K562 (cell line): ENCODE measurements around the gene NDFIP2. TPM values are rescaled to one million over a fixed set of nuclear protein-coding genes. Genes with fewer than 3 reads are reported as not detected.

Experiments
- ATAC-seq: fragments of 200-7000 bp; cut with Tn5 transposase; 3 replicates; pipeline ENCODE4 v1.9.1; 2020; ENCODE audit warnings: moderate library complexity
- Bru-seq: library from RNA; stranded (reverse); fragments of 400-500 nt; gene quantifications from one replicate; lab custom pipeline; 2021; lab: Mats Ljungman, UMichigan
- BruChase-seq, 2 experiments: library from RNA; stranded (reverse); fragments of 400-500 nt; gene quantifications; one replicate each; lab custom pipeline; 2021; lab: Mats Ljungman, UMichigan
- BruUV-seq: library from RNA; stranded (reverse); fragments of 400-500 nt; replicated peaks from 2 replicates; lab custom pipeline; 2021; lab: Mats Ljungman, UMichigan
- CTCF ChIA-PET: fragments of 300-600 bp; formaldehyde crosslinking; extraction: SDS; loops from one replicate; lab custom pipeline; 2021; ENCODE audit warnings: low intra/inter-chr PET ratio; lab: Yijun Ruan, JAX
- POLR2A ChIA-PET: fragments of 300-600, 350-650 bp; sonication (Branson Sonifier 250); formaldehyde crosslinking; extraction: SDS; loops from one replicate; lab custom pipeline; 2021; ENCODE audit warnings: antibody characterized with exemption, inconsistent platforms; lab: Yijun Ruan, JAX
- DNase-seq, 4 experiments: peaks; one replicate each; pipeline versions ENCODE4 v3.0.0 to v3.0.0-alpha.2; 2011 to 2018; ENCODE audit warnings: low spot score in 3 of 4, mixed read lengths in 3 of 4; ENCODE audit errors: extremely low read depth in 1 of 4
- FAIRE-seq: peaks from 2 replicates; lab custom pipeline; 2011; peaks lifted over from hg19 to GRCh38; lab: Jason Lieb, UNC
- H2AFZ ChIP-seq: 2 replicates; pipeline ENCODE4 v1.6.0; 2011; ENCODE audit warnings: low read depth, low read length, control low read depth, inconsistent platforms
- H3K27ac ChIP-seq: fragments of 200-600 bp; 3 replicates; pipeline ENCODE4 v1.8.0; 2011; ENCODE audit warnings: low read depth, mild to moderate bottlenecking, control low read depth, inconsistent platforms, low read length, moderate library complexity, mixed read lengths; ENCODE audit errors: extremely low read depth
- H3K27me3 ChIP-seq, 2 experiments: fragments of 300-600 bp in 1 of 2; 2 replicates in 1 of 2; 3 replicates in 1 of 2; pipeline versions ENCODE4 v1.6.0 to v1.8.0; 2011; ENCODE audit warnings: inconsistent platforms in 2 of 2, low read length in 2 of 2, mild to moderate bottlenecking in 1 of 2, mixed read lengths in 1 of 2, moderate library complexity in 1 of 2; ENCODE audit not compliant: control insufficient read depth in 2 of 2, insufficient read depth in 2 of 2
- H3K36me3 ChIP-seq: fragments of 300-600 bp; 3 replicates; pipeline ENCODE4 v1.8.0; 2011; ENCODE audit warnings: mild to moderate bottlenecking, low read length, inconsistent platforms; ENCODE audit not compliant: control insufficient read depth, insufficient read depth
- H3K4me1 ChIP-seq, 2 experiments: fragments of 200-600 bp in 1 of 2; replicated peaks in 1 of 2; 2 replicates in 1 of 2; 3 replicates in 1 of 2; pipeline versions ENCODE4 v1.5.1 to v1.8.0; 2011; ENCODE audit warnings: inconsistent platforms in 2 of 2, low read length in 2 of 2, mild to moderate bottlenecking in 1 of 2, mixed read lengths in 1 of 2, moderate library complexity in 1 of 2; ENCODE audit not compliant: control insufficient read depth in 2 of 2, insufficient read depth in 2 of 2
- H3K4me2 ChIP-seq: 2 replicates; pipeline ENCODE4 v1.6.1; 2011; ENCODE audit warnings: low read length, control low read depth, inconsistent platforms, mixed read lengths; ENCODE audit not compliant: insufficient read depth
- H3K4me3 ChIP-seq: fragments of 200-600 bp; sonication (generic), shearing (Covaris generic); 2 replicates; pipeline ENCODE4 v1.5.1; 2016; ENCODE audit warnings: control low read depth, inconsistent platforms
- H3K79me2 ChIP-seq: fragments of 200-600 bp; 3 replicates; pipeline ENCODE4 v1.8.0; 2011; ENCODE audit warnings: low read length, inconsistent platforms; ENCODE audit not compliant: control insufficient read depth, insufficient read depth
- H3K9ac ChIP-seq, 2 experiments: 2 replicates each; pipeline versions ENCODE4 v1.6.0 to v1.6.1; 2011; ENCODE audit warnings: low read depth in 2 of 2, low read length in 2 of 2, control low read depth in 1 of 2, inconsistent platforms in 1 of 2, mild to moderate bottlenecking in 1 of 2, mixed read lengths in 1 of 2; ENCODE audit not compliant: insufficient read depth in 1 of 2
- H3K9me1 ChIP-seq: one replicate; pipeline ENCODE4 v1.6.0; 2011; ENCODE audit warnings: inconsistent platforms, mild to moderate bottlenecking, low read length, moderate library complexity; ENCODE audit not compliant: control insufficient read depth, insufficient read depth
- H3K9me3 ChIP-seq: replicated peaks from 2 replicates; pipeline ENCODE4 v1.5.1; 2011; ENCODE audit warnings: low read depth, low read length, inconsistent platforms; ENCODE audit not compliant: control insufficient read depth, insufficient read depth
- H4K20me1 ChIP-seq: replicated peaks from 2 replicates; pipeline ENCODE4 v1.6.1; 2011; ENCODE audit warnings: low read length, inconsistent platforms, mixed read lengths; ENCODE audit not compliant: control insufficient read depth, insufficient read depth
- BACH1 ChIP-seq: fragments of 200-800 bp; sonication (Bioruptor generic); IDR thresholded peaks from 2 replicates; pipeline ENCODE4 v1.6.1; 2016; ENCODE audit warnings: missing genetic modification characterization, missing compliant biosample characterization
- HMGN3 ChIP-seq: IDR thresholded peaks from 2 replicates; pipeline ENCODE4 v1.6.1; 2011; ENCODE audit warnings: borderline replicate concordance, low read depth, mild to moderate bottlenecking, mixed read lengths, low read length; ENCODE audit not compliant: insufficient read length; ENCODE audit errors: extremely low read depth
- LCOR ChIP-seq: sonication (generic); formaldehyde crosslinking; IDR thresholded peaks from 2 replicates; pipeline ENCODE4 v1.8.0; 2022; ENCODE audit warnings: mild to moderate bottlenecking, missing genetic modification reagents
- MEIS2 ChIP-seq: fragments of 450-650 bp; IDR thresholded peaks from 2 replicates; pipeline ENCODE4 v1.6.1; 2014; ENCODE audit warnings: mild to moderate bottlenecking; ENCODE audit not compliant: partially characterized antibody
- NRF1 ChIP-seq, 2 experiments: fragments of 450-650 bp; IDR thresholded peaks in 1 of 2; conservative IDR thresholded peaks in 1 of 2; 2 replicates each; pipeline ENCODE4 v1.6.1; 2014; ENCODE audit warnings: mild to moderate bottlenecking in 2 of 2
- POLR2B ChIP-seq: fragments of 450-650 bp; IDR thresholded peaks from 2 replicates; pipeline ENCODE4 v1.6.1; 2018; ENCODE audit warnings: low read depth; ENCODE audit not compliant: partially characterized antibody
- RB1 ChIP-seq: fragments of 450-650 bp; IDR thresholded peaks from 2 replicates; pipeline ENCODE4 v1.6.1; 2017; ENCODE audit warnings: low read depth, mild to moderate bottlenecking
- SUPT5H ChIP-seq: fragments of 450-650 bp; IDR thresholded peaks from 2 replicates; pipeline ENCODE4 v1.6.1; 2016
- ZNF431 ChIP-seq: sonication (generic); formaldehyde crosslinking; IDR thresholded peaks from 2 replicates; pipeline ENCODE4 v1.8.0; 2022; ENCODE audit warnings: mild to moderate bottlenecking, missing genetic modification reagents
- WGBS: fragments of 100-300 bp; shearing (Covaris generic); methylation state at CpG from one replicate; pipeline ENCODE4 v1.1.6; 2016; ENCODE audit warnings: low coverage, mixed read lengths; ENCODE audit not compliant: insufficient coverage; ENCODE audit errors: missing lambda C conversion rate; 5-methylcytosine and 5-hydroxymethylcytosine counted together
- in situ Hi-C: fragments of 300-500 bp; cut with MboI; formaldehyde crosslinking; loops from 4 replicates; pipeline ENCODE4 v1.15.0; 2018; ENCODE audit warnings: inconsistent platforms, mixed read lengths
- intact Hi-C: fragments of 100-400 bp; cut with micrococcal nuclease; formaldehyde crosslinking; loops from 2 replicates; pipeline ENCODE4 v1.14.2; 2022
- long read RNA-seq, 3 experiments: library from polyadenylated mRNA in 2 of 3; library from RNA in 1 of 3; unstranded in 2 of 3; stranded (forward) in 1 of 3; transcript quantifications; one replicate each; pipeline ENCODE4 v2.0.0, GENCODE V29; 2019 to 2022
- polyA minus RNA-seq, 3 experiments: library from RNA; depleted of rRNA, polyadenylated mRNA; stranded (reverse); fragments of >200 nt; gene quantifications; 2 replicates each; pipeline ENCODE4 v1.2.3, GENCODE V29; 2011
- polyA plus RNA-seq, 8 experiments: library from polyadenylated mRNA; depleted of rRNA in 4 of 8; stranded (reverse) in 5 of 8; unstranded in 3 of 8; fragments of >200 nt; fragmentation: Nextera tagmentation in 2 of 8; fragmentation: Illumina TruSeq in 1 of 8; extraction: Ambion mirVana in 2 of 8; extraction: Trizol in 1 of 8; gene quantifications; 2 replicates each; pipeline versions ENCODE4 v1.2.1 to v1.2.3, GENCODE V29; 2011 to 2014; ENCODE audit warnings: inconsistent platforms in 1 of 8, missing spikeins in 1 of 8
- total RNA-seq, 7 experiments: library from RNA; depleted of rRNA in 6 of 7; stranded (reverse); fragments of >200 nt in 6 of 7; fragmentation: Illumina TruSeq in 2 of 7; extraction: Trizol in 2 of 7; gene quantifications; 2 replicates each; pipeline versions ENCODE4 v1.2.1 to v1.2.3, GENCODE V29; 2011 to 2021; ENCODE audit warnings: low replicate concordance in 1 of 7
- TF ChIP-seq, protein P1 (sequence below): fragments of 250-450 bp; sonication (Bioruptor Pico); IDR thresholded peaks from 2 replicates; pipeline ENCODE4 v1.5.0; 2021; ENCODE audit warnings: mild to moderate bottlenecking, moderate library complexity

NDFIP2 gene, protein sequence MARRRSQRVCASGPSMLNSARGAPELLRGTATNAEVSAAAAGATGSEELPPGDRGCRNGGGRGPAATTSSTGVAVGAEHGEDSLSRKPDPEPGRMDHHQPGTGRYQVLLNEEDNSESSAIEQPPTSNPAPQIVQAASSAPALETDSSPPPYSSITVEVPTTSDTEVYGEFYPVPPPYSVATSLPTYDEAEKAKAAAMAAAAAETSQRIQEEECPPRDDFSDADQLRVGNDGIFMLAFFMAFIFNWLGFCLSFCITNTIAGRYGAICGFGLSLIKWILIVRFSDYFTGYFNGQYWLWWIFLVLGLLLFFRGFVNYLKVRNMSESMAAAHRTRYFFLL
- total RNA-seq (2011; cell fraction: chromatin; rRNA removed; ENCODE audit: low replicate concordance) = 18.0 and 21.1 TPM in 2 replicates
- 16.7 and 22.9 TPM in 2 replicates for total RNA-seq (2011; cell fraction: nucleolus; rRNA removed)
- total RNA-seq (2011; cell fraction: nucleoplasm; rRNA removed) = 19.9 and 25.2 TPM in 2 replicates
- total RNA-seq (2014; rRNA removed) (13.4 and 15.3 TPM in 2 replicates), total RNA-seq (2014; rRNA removed; fragmentation: Illumina TruSeq; extraction: Trizol) (34.2 and 38.5 TPM in 2 replicates), total RNA-seq (2015; rRNA removed; fragmentation: Illumina TruSeq; extraction: Trizol) (24.8 and 27.8 TPM in 2 replicates), total RNA-seq (2021) (36.4 and 36.6 TPM in 2 replicates), polyA plus RNA-seq (2011; rRNA removed) (53.7 and 54.4 TPM in 2 replicates), polyA plus RNA-seq (2014; fragmentation: Illumina TruSeq; extraction: Trizol) (25.6 and 28.6 TPM in 2 replicates), polyA plus RNA-seq (2014; fragmentation: Nextera tagmentation; extraction: Ambion mirVana) (10 to 100 TPM; 25.3 to 25.6 TPM), polyA plus RNA-seq (2014; rRNA removed) (22.5 and 23.6 TPM in 2 replicates), polyA minus RNA-seq (2011; rRNA and poly(A)+ RNA removed) (34.7 and 35.1 TPM in 2 replicates), Bru-seq, nascent RNA (percentile 78 among the genes with signal in this experiment), BruChase-seq, experiment 1, labeled RNA remaining after a 2-hour chase (percentile 80 among the genes with signal in this experiment), BruChase-seq, experiment 2, labeled RNA remaining after a 6-hour chase (percentile 78 among the genes with signal in this experiment)
- polyA plus RNA-seq (2011; cell fraction: cytosol; rRNA removed) = 26.4 and 30.2 TPM in 2 replicates
- 15.2 and 17.7 TPM in 2 replicates for polyA plus RNA-seq (2011; cell fraction: nucleus; rRNA removed)
- polyA plus RNA-seq (2012) = 33.0 and 34.7 TPM in 2 replicates
- polyA minus RNA-seq (2011; cell fraction: cytosol; rRNA and poly(A)+ RNA removed) = 24.1 and 25.0 TPM in 2 replicates
- 12.5 and 25.8 TPM in 2 replicates for polyA minus RNA-seq (2011; cell fraction: nucleus; rRNA and poly(A)+ RNA removed)
- long read RNA-seq, experiment 1, full-length matches to known transcripts = 146 of 180 reads
- long read RNA-seq, experiment 1, partial matches to known transcripts = 10 of 180 reads
- long read RNA-seq, experiment 1, other reads (novel, unspliced or antisense) = 24 of 180 reads
- long read RNA-seq, experiment 2, full-length matches to known transcripts = 9 of 30 reads
- long read RNA-seq, experiment 2, partial matches to known transcripts = 6 of 30 reads
- long read RNA-seq, experiment 2, other reads (novel, unspliced or antisense) = 15 of 30 reads
- long read RNA-seq, experiment 3, full-length matches to known transcripts = 34 of 40 reads
- long read RNA-seq, experiment 3, partial matches to known transcripts = 3 of 40 reads
- long read RNA-seq, experiment 3, other reads (novel, unspliced or antisense) = 3 of 40 reads

DNA sequence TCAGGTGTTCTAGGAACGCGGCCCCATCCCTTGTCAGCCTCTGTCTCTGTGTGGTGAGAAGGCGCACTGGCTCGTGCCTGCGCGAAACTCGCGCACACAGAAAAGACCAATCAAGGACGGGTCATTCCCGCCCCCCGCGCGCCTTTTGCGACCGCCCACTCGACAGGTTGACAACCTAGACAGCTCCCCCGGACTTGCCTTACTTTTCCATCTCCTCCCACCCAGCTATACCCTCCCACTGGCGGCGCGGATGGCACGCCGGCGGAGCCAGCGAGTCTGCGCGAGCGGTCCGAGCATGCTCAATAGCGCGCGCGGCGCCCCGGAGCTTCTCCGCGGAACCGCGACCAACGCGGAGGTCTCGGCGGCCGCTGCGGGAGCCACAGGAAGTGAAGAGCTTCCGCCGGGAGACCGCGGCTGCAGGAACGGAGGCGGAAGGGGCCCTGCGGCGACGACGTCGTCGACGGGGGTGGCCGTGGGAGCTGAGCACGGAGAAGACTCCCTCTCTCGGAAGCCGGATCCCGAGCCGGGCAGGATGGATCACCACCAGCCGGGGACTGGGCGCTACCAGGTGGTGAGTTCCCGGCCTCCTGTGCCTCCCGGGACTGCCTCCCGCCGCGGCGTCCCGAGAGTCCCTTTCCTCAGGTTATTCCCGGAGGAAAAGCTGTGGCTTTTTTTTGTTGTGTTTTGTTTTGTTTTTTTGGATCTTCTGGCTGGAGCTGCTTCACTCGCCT, at the start of gene NDFIP2:
NDFIP2 (plus strand) TSS at position 202 of the 731 bp plus-strand sequence; CDS start at position 251, 49 bp downstream.
- Histone ChIP-seq H3K9ac (peak within 1 kb of the TSS; percentile 87 to 96), H3K4me1 (peaks cover 12 to 23% of the 10 kb centered on the region in 2 experiments; a peak in 3 of 5 replicates), H3K4me3 (peak within 1 kb of the TSS; percentile 93), H3K36me3 (0 out of 3 replicates have a peak, but pooled peaks cover 6% of the 10 kb centered on the region), H3K27me3 (no peaks in the 10 kb centered on the region), H3K27ac (peak within 1 kb of the TSS; percentile 83), H2AFZ (peak within 1 kb of the TSS; percentile 93), H3K79me2 (peaks cover 47% of the 10 kb centered on the region), H3K9me3 (no peaks in the 10 kb centered on the region), H3K4me2 (peak within 1 kb of the TSS; percentile 91), H3K9me1 (peaks cover 4% of the 10 kb centered on the region), H4K20me1 (no peaks in the 10 kb centered on the region)
- no TSS peak for BruUV-seq
- DNase-seq (peak; percentile 62 to 91 (median 70)), ATAC-seq (peak; percentile 93), FAIRE-seq (peak; percentile 82)
- in situ Hi-C loops (no loop called here), intact Hi-C loops (loop anchor here (5.0 kb wide), 2 partner anchors 46 to 54 kb away; no protein-coding TSS in a partner anchor)
- ChIA-PET CTCF (no interaction called here), POLR2A (interaction anchor here (0.6 to 1.3 kb wide), 5 partner anchors 9 to 75 kb away, joined by 3 to 4 read pairs (median 4); partner anchors contain the start of gene RBM26)
- under 1% methylated on average over 38 of the region's 74 CpGs for WGBS
- TF ChIP-seq ZNF431 (CRISPR knock-in tag) (no peak), RB1 (no peak; the same call in 1 of the 2 replicates), BACH1 (tag) (no peak), NRF1 (conservative IDR thresholded peaks at IDR 0.05 in 1 of 2, IDR thresholded peaks at IDR 0.05 in 1 of 2) (peak; percentile 93 to 94), HMGN3 (peak; percentile 53), LCOR (peak; percentile 80), MEIS2 (peak; percentile 75), POLR2B (peak; percentile 68), SUPT5H (peak; percentile 75)
- TF ChIP-seq, protein P1, sequence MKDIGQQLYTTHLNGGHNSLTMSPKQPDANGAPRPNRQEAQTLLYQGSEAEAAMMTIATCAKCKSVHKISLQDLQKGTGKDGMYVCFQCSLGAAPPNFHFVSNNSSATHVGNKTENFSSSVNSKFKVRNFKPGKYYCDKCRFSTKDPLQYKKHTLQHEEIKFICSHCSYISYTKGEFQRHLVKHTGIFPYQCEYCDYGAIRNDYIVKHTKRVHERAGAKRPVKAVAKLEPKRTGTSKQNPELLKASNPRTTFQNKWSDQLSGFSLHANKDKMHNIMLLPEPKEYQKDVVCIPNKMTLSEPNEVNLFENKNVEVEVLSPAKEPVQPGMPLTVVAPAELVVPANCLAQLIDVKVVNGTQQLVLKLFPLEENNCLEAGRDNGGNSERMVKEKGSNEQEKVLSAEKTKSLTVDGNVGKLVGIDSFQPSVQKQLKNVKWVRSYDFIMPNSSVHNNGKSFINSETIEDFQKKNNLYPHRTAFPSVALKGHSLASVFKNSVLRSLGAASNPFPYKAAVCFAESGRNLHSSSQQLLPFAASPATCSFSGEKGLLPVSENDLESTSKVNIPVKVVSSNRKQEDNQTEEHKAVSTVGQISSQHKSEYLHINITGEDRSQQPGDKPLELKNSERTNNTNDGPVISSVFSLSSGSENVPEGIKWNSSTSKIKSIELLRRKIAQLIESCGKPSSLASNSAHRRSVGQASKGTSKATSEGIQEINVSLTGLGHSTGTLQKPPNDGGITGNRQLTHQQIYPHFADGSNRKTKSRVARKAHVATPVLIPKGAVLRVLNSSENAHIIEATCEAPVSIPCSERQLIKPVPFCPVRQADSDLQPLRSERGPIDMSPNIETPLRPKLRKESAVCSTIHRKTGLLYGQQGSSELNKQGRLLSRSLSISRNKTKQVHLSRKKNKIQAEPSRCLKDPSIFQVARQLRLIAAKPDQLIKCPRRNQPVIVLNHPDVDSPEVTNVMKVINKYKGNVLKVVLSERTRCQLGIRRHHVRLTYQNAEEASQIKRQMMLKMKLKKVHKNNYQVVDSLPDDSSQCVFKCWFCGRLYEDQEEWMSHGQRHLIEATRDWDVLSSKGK (CRISPR knock-in tag) = no peak
